OCI-LY7 (cell line): Measurements from ENCODE around the gene CAMSAP3.

Experiments used
- CTCF ChIP-seq: fragments of 200-600 bp; sonication (generic); conservative IDR thresholded peaks from 2 replicates; pipeline ENCODE4 v1.5.1; 2014; ENCODE audit warnings: mild to moderate bottlenecking, antibody characterized with exemption, low read length, moderate library complexity, mixed read lengths
- EZH2phosphoT487 ChIP-seq: fragments of 200-600 bp; sonication (generic); IDR thresholded peaks from 2 replicates; pipeline ENCODE4 v1.6.1; 2018; ENCODE audit warnings: low read depth, borderline replicate concordance, mild to moderate bottlenecking, mixed run types, antibody characterized with exemption, low read length, moderate library complexity, mixed read lengths

GRCh38 chr19:7582446-7582845 is 13.2 kb upstream of the CAMSAP3 start:
- TF ChIP-seq CTCF (no peak), EZH2phosphoT487 (no peak)
